GM19463 (cell line): ENCODE data around the gene FAM234B.

ENCODE experiments used
- ATAC-seq: cut with Tn5 transposase; IDR thresholded peaks from one replicate; pipeline ENCODE4 v1.9.1; 2021; ENCODE audit warnings: mild to moderate bottlenecking, moderate library complexity; ENCODE audit not compliant: unreplicated experiment

Gene FAM234B

DNA sequence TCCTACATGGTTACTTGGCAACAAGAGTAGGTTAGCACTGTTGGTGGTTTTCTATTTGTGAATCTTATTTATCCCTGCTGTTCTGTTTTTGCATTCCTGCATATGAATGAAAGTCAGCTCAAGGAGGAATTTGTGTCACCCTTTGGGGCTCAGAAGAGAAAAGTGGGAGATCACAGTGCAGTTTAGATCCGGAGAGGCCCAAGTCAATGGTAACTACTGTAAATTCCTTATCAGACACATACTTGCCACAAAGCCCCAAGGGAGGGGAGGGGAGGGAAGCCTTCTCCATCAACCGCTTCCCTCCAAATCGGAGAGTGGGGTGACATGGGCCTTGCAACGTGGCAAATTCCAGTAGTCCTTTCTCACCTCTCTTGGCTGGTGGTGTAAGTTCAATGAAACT is 44.3 kb downstream of the FAM234B start:
- no peak for ATAC-seq

GRCh38 chr12:13090054-13090453 is 45.9 kb downstream of the FAM234B start:
- peak; percentile 40 for ATAC-seq

- no peak for ATAC-seq
These were observed 47.7 kb downstream of the FAM234B start for GRCh38 chr12:13091832-13092231.

GRCh38 chr12:13093191-13093847 is 49.1 kb downstream of the FAM234B start:
- ATAC-seq, result no peak

GRCh38 chr12:13093848-13094220 is 49.7 kb downstream of the FAM234B start:
- ATAC-seq, result no peak

DNA sequence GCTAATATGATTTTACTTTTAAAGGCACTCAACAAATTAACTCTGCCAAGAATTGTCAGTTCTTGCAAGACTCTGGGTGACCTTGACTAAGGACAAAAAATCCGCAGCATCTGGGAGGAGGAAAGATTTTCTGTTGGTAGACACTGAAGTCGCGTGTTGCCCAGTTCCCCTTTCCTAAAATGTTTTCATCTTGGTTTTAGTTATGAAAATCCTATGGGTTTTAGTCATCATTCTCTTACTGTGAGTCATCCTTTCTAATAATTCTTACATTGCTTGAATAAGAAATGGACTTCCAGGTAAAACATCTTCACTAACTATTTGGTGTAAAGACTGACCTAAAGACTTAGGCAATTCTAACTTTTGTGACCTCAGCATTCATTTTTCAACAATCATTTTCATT is 50.2 kb downstream of the FAM234B start:
- ATAC-seq, result peak; percentile 42

GRCh38 chr12:13095266-13095995 is 51.2 kb downstream of the FAM234B start:
- ATAC-seq, result peak; percentile 58

- ATAC-seq, result no peak
These were observed 53.4 kb downstream of the FAM234B start for GRCh38 chr12:13097491-13098011.

DNA sequence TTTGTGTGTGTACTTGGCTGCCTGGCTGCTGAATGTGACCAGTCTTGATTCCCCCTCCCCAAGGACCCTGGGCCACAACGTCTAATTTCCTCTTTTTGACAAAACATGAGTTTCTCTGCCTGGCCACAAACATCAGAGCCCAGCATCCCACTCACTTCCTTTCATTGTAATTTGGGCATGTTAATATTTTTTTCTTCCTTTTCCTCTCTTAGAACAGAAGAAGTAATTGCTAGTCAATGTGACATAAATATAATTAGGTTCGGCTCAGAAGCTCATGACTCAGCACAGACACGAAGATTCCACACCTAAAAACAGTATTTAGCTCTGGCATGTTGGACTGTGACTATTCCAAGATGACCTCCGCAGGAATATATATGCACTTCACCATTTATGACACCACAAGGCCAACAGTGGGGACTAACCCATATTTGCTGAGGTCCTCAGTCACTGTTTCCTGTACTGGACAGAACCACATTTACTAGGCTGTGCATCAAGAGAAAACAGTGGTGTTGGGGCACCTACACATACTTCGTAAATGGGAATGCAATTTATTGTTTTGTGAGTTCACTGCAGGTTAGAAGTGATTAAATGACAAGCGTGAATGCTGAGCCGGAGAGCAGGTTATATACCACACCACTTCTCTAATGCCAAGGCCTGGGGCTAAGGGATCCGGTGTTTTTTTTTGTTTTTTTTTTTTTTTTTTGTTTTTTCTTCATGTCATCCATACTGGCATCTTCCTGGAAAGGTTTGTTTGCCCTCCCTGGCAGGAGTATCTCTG is 55.1 kb downstream of the FAM234B start:
- no peak for ATAC-seq

GRCh38 chr12:13099844-13100604 is 55.8 kb downstream of the FAM234B start:
- no peak for ATAC-seq

GRCh38 chr12:13100605-13100881 is 56.4 kb downstream of the FAM234B start:
- ATAC-seq, result no peak

DNA sequence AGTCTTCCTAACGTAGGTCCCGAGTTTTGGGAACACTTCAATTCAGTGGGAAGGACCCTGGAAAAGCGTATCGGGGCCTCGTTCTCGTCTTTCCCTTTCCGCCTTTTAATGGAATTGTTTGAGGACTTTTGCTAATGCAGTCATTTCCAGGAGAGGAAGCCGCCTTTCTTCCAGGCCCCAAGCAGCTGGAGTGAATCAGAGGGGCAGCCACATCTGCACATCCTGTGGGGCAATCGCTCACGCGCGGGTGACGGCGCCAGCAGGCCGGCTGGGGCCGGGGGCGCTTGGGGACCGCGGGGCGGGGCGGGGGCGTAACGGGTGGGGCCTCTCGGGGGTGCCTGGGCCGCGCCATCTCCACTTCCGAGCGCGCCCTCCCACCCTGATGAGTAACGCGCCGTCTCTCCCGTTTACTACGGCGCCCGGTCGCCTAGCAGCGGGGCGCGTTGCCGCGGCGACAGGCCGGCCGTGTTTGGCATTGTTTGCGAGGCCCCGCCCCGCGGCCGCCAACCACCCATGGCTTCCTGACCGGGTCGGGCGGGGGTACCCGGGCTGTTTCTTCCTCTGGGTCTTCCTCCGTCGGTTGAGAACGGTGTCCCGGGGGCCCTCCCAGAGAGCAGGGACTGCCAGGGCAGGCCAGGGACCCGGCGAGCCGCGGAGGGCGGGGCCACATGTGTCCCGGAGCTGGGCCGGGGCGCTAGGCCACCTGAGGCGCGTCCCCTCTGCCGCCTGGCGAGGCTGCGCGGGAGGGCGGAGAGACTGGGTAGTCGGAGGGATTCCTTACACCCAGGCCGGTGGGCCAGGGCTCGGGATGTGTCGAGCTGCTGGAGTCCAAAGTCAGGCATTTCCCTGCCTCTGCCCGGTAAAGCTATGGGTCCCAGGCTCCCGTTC is 56.9 kb downstream of the FAM234B start:
- peak; percentile 87 for ATAC-seq

DNA sequence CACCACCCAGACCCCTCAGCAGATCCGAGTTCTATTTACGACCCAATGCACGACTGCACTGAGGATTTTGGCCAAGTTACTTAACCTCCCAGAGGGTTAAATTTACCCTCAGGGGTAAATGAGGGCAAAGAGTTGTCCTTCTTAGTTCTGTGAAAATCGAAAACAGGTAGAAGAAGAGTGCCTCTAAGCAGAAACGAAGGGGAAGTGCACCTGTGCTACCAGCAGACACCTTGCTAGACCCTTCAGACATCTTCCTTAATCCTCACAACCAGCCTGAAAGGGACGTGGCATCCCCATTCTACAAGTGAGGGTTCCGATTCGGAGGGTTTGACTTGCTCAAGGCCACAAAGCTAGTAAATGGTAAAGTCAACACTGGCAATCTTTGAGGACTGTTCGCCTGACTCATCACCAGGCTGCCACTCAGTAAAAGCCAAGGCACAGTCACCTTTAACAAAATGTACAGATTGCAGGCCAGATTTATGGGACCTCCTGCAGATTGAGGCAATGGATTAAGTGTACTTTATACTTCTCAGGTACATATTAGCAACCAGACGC is 57.7 kb downstream of the FAM234B start:
- ATAC-seq, result no peak

- ATAC-seq, result no peak
These were observed 58.4 kb downstream of the FAM234B start for GRCh38 chr12:13102461-13103195.

DNA sequence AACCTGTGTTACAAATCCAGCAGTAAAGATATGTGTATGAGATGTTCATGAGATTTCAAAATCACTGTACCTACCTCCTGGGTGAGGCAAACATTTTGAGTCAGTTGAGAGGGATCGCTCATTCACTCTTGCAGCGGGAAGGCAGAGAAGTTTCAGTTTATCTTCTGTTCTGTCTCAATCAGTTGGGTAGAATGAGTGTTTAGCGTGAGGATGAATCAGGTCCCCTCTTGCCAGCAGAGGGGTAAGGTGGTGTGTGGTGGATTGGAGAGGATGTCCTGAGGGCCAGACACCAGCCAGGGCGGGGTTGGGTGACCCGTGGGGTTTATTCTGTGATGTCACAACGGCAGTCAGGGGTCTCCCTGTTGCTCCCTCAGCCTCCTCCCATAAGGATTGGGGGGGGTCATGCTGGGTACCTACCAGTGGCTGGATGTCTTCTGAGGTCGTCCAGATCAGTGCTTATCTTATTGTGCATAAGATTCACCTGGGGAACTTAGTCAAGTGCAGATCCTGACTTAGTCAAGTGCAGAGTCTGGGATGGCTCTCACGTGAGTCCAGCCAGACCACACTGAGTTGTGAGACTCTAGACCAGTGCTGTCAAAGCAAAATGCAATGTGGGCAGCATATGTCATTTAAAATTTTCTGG is 59.3 kb downstream of the FAM234B start, which contains the start of gene GSG1:
Gene GSG1, minus strand, starts transcription at position 277 of the 643 bp plus-strand sequence. Its CDS starts 155 bp downstream, at position 122.
- no peak for ATAC-seq

DNA sequence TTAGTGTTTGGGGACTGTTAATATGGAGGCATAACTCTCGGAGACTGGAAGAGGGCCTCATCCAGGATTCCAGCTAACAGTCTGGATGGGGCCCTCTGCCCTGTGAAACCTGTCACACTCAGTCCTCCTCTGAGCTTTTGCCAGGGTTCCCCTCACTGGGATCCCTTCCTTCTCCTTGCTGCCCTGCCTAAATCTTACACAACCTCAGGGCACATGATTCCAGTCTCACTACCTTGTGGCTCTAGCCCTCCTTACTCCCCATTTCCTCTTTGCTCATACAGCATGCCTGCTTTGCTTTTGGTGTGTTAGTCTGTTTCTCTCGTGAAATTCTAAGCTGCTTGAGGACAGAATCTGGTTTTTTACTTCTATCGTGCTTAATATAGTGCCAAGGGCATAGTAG is 60.2 kb downstream of the FAM234B start:
- no peak for ATAC-seq

- ATAC-seq, result no peak
These were observed 61.6 kb downstream of the FAM234B start for GRCh38 chr12:13105781-13106180.

DNA sequence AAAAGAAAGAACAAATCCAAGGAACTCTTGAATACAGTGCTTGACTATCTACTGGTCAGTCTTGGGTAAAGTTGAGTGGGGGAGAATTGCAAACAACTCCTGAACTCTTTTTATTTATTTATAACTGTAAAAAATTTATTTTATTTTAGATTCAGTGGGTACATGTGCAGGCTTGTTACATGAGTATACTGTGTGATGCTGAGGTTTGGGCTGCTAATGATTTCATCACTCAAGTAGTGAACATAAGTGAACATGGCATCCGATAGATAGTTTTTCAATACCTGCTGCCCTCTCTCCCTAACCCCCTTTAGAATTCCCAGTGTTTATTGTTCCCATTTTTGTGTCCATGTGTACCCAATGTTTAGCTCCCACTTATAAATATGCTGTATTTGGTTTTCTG is 62.5 kb downstream of the FAM234B start:
- ATAC-seq, result no peak

- ATAC-seq, result no peak
These were observed 68.8 kb downstream of the FAM234B start for GRCh38 chr12:13112968-13113367.
